Ovary (tissue), 9 donors: ENCODE measurements around the gene RASAL2. TPM values are rescaled to one million over a fixed set of nuclear protein-coding genes. Genes with fewer than 3 reads are reported as not detected.

Experiments
- DNase-seq, 5 donors: peaks; one replicate each; pipeline ENCODE4 v3.0.0-alpha.2; 2019 to 2020
- H3K27ac ChIP-seq, 2 donors: fragments of 200-600 bp; one replicate each; pipeline versions ENCODE4 v1.5.1 to v1.8.0; 2019 to 2022
- H3K27me3 ChIP-seq: fragments of 200-600 bp; one replicate; pipeline ENCODE4 v1.8.0; 2022
- H3K36me3 ChIP-seq: fragments of 200-600 bp; sonication (generic); one replicate; pipeline ENCODE4 v1.5.1; 2019
- H3K4me1 ChIP-seq: one replicate; pipeline ENCODE4 v1.8.1; 2013; ENCODE audit warnings: mild to moderate bottlenecking, moderate library complexity; ENCODE audit not compliant: insufficient read depth
- H3K4me3 ChIP-seq: fragments of 200-600 bp; sonication (generic); one replicate; pipeline ENCODE4 v1.5.1; 2017
- H3K9me3 ChIP-seq, 2 donors: fragments of 200-600 bp in 1 of 2; sonication (generic) in 1 of 2; one replicate each; pipeline versions ENCODE4 v1.5.1 to v1.8.1; 2013 to 2019; ENCODE audit warnings: mild to moderate bottlenecking in 1 of 2, moderate library complexity in 1 of 2
- EP300 ChIP-seq: sonication (generic); formaldehyde crosslinking; IDR thresholded peaks from one replicate; pipeline ENCODE4 v1.6.1; 2017; ENCODE audit warnings: antibody characterized with exemption
- POLR2A ChIP-seq: fragments of 450-650 bp; IDR thresholded peaks from one replicate; pipeline ENCODE4 v1.6.1; 2017; ENCODE audit warnings: antibody characterized with exemption, mild to moderate bottlenecking, moderate library complexity
- WGBS, 3 donors: extraction: QIAGEN DNeasy Blood & Tissue Kit in 1 of 3; methylation state at CpG; one replicate each; pipeline versions ENCODE4 v1.1.5 to v1.1.7; 2013 to 2017; 5-methylcytosine and 5-hydroxymethylcytosine counted together
- intact Hi-C, 4 donors: fragments of 100-400 bp; cut with DNase I; formaldehyde crosslinking; loops; one replicate each; pipeline versions ENCODE4 v1.11.0 to v1.15.1; 2022 to 2023
- polyA plus RNA-seq, 2 donors: library from polyadenylated mRNA; stranded (reverse); fragments of 200-250 nt in 1 of 2; fragments of 350-450 nt in 1 of 2; fragmentation: Illumina TruSeq in 1 of 2; extraction: RNeasy Lipid Tissue Mini Kit (QIAGEN cat#74804) in 1 of 2; gene quantifications; one replicate each; pipeline ENCODE4 v1.2.3, GENCODE V29; 2013 to 2014
- total RNA-seq, 7 donors: library from RNA; depleted of rRNA in 2 of 7; stranded (reverse); fragments of >200 nt in 2 of 7; fragmentation: NEBNext Ultra II Directional in 3 of 7; extraction: Animal tissue kit (Norgen Biotek cat#: 25700) in 3 of 7; gene quantifications; one replicate each; pipeline versions ENCODE4 v1.1.0 to v1.2.4, GENCODE V29; 2016 to 2023
- TF ChIP-seq, protein P1 (sequence below), 3 donors: fragments of 450-650 bp in 2 of 3; fragments of 200-600 bp in 1 of 3; IDR thresholded peaks; one replicate each; pipeline versions ENCODE4 v1.5.1 to v1.8.0; 2016 to 2022; ENCODE audit warnings: antibody characterized with exemption in 3 of 3, mild to moderate bottlenecking in 1 of 3
- donor health status: DM: no; HTN: no; CAD: no; lungs with moderate emphysema.
- donor health status: DM: no; HTN: no; CAD: no.
- donor health status: Bipolar disorder and iron deficiency.
- donor health status: DM: yes; HTN: yes; CAD: no.
- donor health status: DM: no; HTN: no; CAD: no.
- donor health status: DM: yes; HTN: yes; CAD: no.

RASAL2 gene
- total and polyA plus RNA-seq, 9 donors: 4.2 to 20.5 (median 11.5) TPM

DNA sequence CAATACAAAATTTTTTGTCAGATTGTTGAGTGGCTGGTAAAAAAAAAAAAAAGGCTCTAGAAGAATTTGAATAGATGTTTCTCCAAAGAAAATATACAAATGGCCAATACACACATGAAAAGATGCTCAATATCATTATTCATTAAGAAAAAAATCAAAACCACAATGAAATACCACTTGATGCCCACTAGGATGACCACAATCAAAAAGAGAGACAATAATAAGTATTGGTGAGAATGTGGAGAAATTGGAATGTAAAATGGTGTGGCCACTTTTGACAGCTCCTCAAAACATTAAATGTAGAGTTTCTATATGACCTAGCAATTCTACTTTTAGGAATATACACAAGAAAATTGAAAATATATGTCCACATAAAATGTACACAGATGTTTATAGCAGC, 302.9 kb downstream of the RASAL2 start:
- intact Hi-C loops: no loop called here
- Histone ChIP-seq H3K27ac (no peak overlapping the region), H3K9me3 (no peaks in the 10 kb centered on the region), H3K27me3 (no peaks in the 10 kb centered on the region), H3K4me3 (no peak overlapping the region), H3K36me3 (no peaks in the 10 kb centered on the region), H3K4me1 (no peaks in the 10 kb centered on the region)
- TF ChIP-seq POLR2A (no peak), EP300 (no peak)
- TF ChIP-seq, protein P1, sequence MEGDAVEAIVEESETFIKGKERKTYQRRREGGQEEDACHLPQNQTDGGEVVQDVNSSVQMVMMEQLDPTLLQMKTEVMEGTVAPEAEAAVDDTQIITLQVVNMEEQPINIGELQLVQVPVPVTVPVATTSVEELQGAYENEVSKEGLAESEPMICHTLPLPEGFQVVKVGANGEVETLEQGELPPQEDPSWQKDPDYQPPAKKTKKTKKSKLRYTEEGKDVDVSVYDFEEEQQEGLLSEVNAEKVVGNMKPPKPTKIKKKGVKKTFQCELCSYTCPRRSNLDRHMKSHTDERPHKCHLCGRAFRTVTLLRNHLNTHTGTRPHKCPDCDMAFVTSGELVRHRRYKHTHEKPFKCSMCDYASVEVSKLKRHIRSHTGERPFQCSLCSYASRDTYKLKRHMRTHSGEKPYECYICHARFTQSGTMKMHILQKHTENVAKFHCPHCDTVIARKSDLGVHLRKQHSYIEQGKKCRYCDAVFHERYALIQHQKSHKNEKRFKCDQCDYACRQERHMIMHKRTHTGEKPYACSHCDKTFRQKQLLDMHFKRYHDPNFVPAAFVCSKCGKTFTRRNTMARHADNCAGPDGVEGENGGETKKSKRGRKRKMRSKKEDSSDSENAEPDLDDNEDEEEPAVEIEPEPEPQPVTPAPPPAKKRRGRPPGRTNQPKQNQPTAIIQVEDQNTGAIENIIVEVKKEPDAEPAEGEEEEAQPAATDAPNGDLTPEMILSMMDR (IDR thresholded peaks at IDR 0.05): no peak
- DNase-seq: no peak

DNA sequence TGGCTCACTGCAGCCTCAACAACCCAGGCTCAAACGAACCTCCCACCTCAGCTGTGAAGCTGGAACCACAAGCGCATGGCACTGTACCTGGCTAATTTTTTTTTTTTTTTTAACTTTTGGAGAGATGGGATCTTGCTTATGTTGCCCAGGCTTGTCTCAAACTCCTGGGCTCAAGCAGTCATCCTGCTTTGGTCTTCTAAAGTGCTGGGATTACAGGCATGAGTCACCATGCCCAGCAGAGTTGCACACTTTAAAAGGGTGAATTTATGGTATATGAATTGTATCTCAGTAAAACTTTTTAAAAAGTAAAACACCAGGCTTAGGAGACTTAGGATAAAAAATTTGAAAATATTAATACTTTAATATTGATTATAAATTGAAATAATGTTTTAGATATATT, 303.8 kb downstream of the RASAL2 start:
- no peaks in the 10 kb centered on the region for H3K27me3 ChIP-seq

DNA sequence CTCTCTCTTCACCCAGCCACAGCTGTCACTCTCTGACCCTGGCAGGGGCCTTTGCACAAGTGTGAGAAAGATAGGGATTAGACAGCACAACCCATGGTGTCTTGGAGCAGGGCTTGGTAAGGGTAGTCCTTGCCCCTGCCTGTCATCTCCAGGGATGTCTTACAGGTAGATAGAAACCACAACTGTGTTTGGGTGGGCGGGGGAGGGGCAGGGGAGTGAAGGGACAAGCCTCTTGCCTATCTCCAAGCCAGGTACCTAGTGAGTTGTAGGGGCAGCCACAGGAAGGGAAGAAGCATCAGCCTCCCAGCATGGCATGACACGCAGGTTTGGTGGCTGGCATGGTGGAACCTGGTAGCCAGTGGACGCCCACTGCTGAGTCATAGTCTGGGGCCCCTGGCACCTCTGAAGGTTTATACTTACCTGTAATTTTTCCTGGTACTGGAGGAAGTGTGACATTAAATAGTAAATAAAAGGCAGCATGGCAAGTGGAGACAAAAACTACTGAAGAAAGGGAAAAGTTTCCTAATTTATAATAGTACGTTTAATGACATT, 305.3 kb downstream of the RASAL2 start:
- H3K27ac ChIP-seq: no peak overlapping the region
- no peaks in the 10 kb centered on the region for H3K4me1 ChIP-seq
- H3K36me3 ChIP-seq: no peaks in the 10 kb centered on the region
- no peak overlapping the region for H3K4me3 ChIP-seq
- H3K9me3 ChIP-seq: no peaks in the 10 kb centered on the region
- TF ChIP-seq, protein P1 (IDR thresholded peaks at IDR 0.05): no peak
- TF ChIP-seq POLR2A (no peak), EP300 (no peak)
- intact Hi-C loops: no loop called here
- DNase-seq: no peak
- no peaks in the 10 kb centered on the region for H3K27me3 ChIP-seq
- 94 to 99% (median 99%) methylated on average over 4 of the region's 4 CpGs for WGBS, 3 donors

More for the DNA sequence above, 303.8 kb downstream of the RASAL2 start:
- TF ChIP-seq, protein P1 (IDR thresholded peaks at IDR 0.05): no peak
- no peak for TF ChIP-seq POLR2A
- TF ChIP-seq EP300: no peak
- no peak overlapping the region for H3K27ac ChIP-seq
- no peaks in the 10 kb centered on the region for H3K4me1 ChIP-seq
- intact Hi-C loops: no loop called here
- DNase-seq: no peak
- H3K9me3 ChIP-seq: no peaks in the 10 kb centered on the region
- no peak overlapping the region for H3K4me3 ChIP-seq
- H3K36me3 ChIP-seq: no peaks in the 10 kb centered on the region
- WGBS, 3 donors: 90 to 92% (median 90%) methylated on average over 2 of the region's 2 CpGs

DNA sequence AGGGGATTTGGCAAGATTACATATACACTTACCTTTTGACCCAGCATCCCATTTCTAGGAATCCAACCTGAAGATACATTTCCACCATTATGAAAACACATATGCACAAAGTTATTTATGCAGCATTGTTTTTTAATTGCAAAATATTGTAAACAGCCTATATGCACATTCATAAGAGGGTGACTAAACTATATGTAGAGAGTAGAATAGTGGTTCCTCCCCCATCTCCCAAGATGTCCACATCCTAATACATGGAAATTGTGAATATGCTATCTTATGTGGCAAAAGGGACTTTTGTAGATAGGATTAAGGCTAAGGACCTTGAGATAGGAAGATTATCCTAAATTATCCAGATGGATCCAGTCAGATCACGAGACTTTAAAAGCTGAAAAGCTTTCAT, 311.2 kb downstream of the RASAL2 start:
- Histone ChIP-seq H3K4me1 (no peaks in the 10 kb centered on the region), H3K27me3 (no peaks in the 10 kb centered on the region), H3K9me3 (no peaks in the 10 kb centered on the region), H3K4me3 (no peak overlapping the region), H3K36me3 (no peaks in the 10 kb centered on the region), H3K27ac (no peak overlapping the region)
- TF ChIP-seq, protein P1 (IDR thresholded peaks at IDR 0.05): no peak
- no peak for TF ChIP-seq EP300
- TF ChIP-seq POLR2A: no peak
- intact Hi-C loops: no loop called here
- no peak for DNase-seq
- WGBS, 3 donors: 96 to 100% (median 97%) methylated on average over 1 of the region's 1 CpG
